ENCODE measurements around the gene CCDC91. TPM values are rescaled to one million over a fixed set of nuclear protein-coding genes. Genes with fewer than 3 reads are reported as not detected.

CCDC91 gene
- polyA plus RNA-seq, 1 donor from 2014 or later = 11.6 TPM

- no peak for TF ChIP-seq EZH2 (IDR thresholded peaks at IDR 0.05; ENCODE audit: borderline replicate concordance, insufficient read depth, low read length, poor library complexity, severe bottlenecking)
- no peak overlapping the region for H3K4me2 ChIP-seq (ENCODE audit: low read length)
These were observed 78.5 kb downstream of the CCDC91 start for GRCh38 chr12:28268608-28269229.

GRCh38 chr12:28269851-28270250 lies 79.6 kb downstream of the CCDC91 start:
- Histone ChIP-seq H3K36me3 (ENCODE audit: insufficient read depth, low read length) (no peaks in the 10 kb centered on the region), H3K9ac (ENCODE audit: low read length) (no peak overlapping the region), H3K9me2 (ENCODE audit: insufficient read depth, low read length) (no peaks in the 10 kb centered on the region), H3K4me2 (ENCODE audit: low read length) (no peak overlapping the region), H3K9me3 (ENCODE audit: low read length) (no peaks in the 10 kb centered on the region), H3K27ac (ENCODE audit: low read length) (no peak overlapping the region), H3K4me3 (ENCODE audit: low read length) (no peak overlapping the region), H3K27me3 (ENCODE audit: insufficient read depth, low read depth, low read length) (no peaks in the 10 kb centered on the region), H3F3A (ENCODE audit: insufficient read depth, low read length, poor library complexity, severe bottlenecking) (no peaks in the 10 kb centered on the region), H3K79me2 (replicated peaks; ENCODE audit: insufficient read depth, low read length) (no peaks in the 10 kb centered on the region), H4K20me1 (ENCODE audit: insufficient read depth) (no peaks in the 10 kb centered on the region), H2AFZ (ENCODE audit: low read depth, low read length) (no peak overlapping the region)
- no peak for TF ChIP-seq EZH2 (IDR thresholded peaks at IDR 0.05; ENCODE audit: borderline replicate concordance, insufficient read depth, low read length, poor library complexity, severe bottlenecking)
- TF ChIP-seq TAF1 (IDR thresholded peaks at IDR 0.05; ENCODE audit: low read depth) = no peak
- TF ChIP-seq REST (IDR thresholded peaks at IDR 0.05; ENCODE audit: borderline replicate concordance) = no peak
- TF ChIP-seq MXI1 (conservative IDR thresholded peaks at IDR 0.05; ENCODE audit: poor library complexity, severe bottlenecking) = no peak
- TF ChIP-seq RAD21 (conservative IDR thresholded peaks at IDR 0.05) = no peak
- no peak for TF ChIP-seq SMC3 (conservative IDR thresholded peaks at IDR 0.05; ENCODE audit: poor library complexity)
- no peak for TF ChIP-seq CTCF (IDR thresholded peaks at IDR 0.05; ENCODE audit: poor library complexity, severe bottlenecking)
- TF ChIP-seq EP300 (conservative IDR thresholded peaks at IDR 0.05; ENCODE audit: poor library complexity, severe bottlenecking) = no peak
- no peak for TF ChIP-seq POLR2AphosphoS5 (IDR thresholded peaks at IDR 0.05)

More at GRCh38 chr12:28268608-28269229, 78.5 kb downstream of the CCDC91 start:
- no peak overlapping the region for H3K9ac ChIP-seq (ENCODE audit: low read length)
- H3K9me2 ChIP-seq (ENCODE audit: insufficient read depth, low read length) = no peaks in the 10 kb centered on the region
- no peaks in the 10 kb centered on the region for H3K36me3 ChIP-seq (ENCODE audit: insufficient read depth, low read length)
- no peak overlapping the region for H3K27ac ChIP-seq (ENCODE audit: low read length)
- no peak overlapping the region for H3K4me3 ChIP-seq (ENCODE audit: low read length)
- H3K79me2 ChIP-seq (replicated peaks; ENCODE audit: insufficient read depth, low read length) = no peaks in the 10 kb centered on the region
- no peaks in the 10 kb centered on the region for H3F3A ChIP-seq (ENCODE audit: insufficient read depth, low read length, poor library complexity, severe bottlenecking)
- no peaks in the 10 kb centered on the region for H4K20me1 ChIP-seq (ENCODE audit: insufficient read depth)
- no peak overlapping the region for H2AFZ ChIP-seq (ENCODE audit: low read depth, low read length)
- H3K27me3 ChIP-seq (ENCODE audit: insufficient read depth, low read depth, low read length) = no peaks in the 10 kb centered on the region
- no peaks in the 10 kb centered on the region for H3K9me3 ChIP-seq (ENCODE audit: low read length)

Measured in neural cell (in vitro differentiated cells).